GM19035 (cell line): ENCODE measurements around the gene UCP2.
A peak's percentile ranks its signal among the peaks of the same experiment; 100 is the strongest.

Source experiments
- ATAC-seq: cut with Tn5 transposase; IDR thresholded peaks from one replicate; pipeline ENCODE4 v1.9.1; 2021; ENCODE audit not compliant: unreplicated experiment

UCP2 gene, protein sequence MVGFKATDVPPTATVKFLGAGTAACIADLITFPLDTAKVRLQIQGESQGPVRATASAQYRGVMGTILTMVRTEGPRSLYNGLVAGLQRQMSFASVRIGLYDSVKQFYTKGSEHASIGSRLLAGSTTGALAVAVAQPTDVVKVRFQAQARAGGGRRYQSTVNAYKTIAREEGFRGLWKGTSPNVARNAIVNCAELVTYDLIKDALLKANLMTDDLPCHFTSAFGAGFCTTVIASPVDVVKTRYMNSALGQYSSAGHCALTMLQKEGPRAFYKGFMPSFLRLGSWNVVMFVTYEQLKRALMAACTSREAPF

GRCh38 chr11:73982595-73982989 lies at the start of gene UCP2:
TSS of gene UCP2 (minus strand) at chr11:73982843. CDS start at chr11:73978378, 4,465 bp downstream.
- peak; percentile 57 for ATAC-seq

GRCh38 chr11:74030723-74031676 lies 48.4 kb upstream of the UCP2 start:
- ATAC-seq: no peak

DNA sequence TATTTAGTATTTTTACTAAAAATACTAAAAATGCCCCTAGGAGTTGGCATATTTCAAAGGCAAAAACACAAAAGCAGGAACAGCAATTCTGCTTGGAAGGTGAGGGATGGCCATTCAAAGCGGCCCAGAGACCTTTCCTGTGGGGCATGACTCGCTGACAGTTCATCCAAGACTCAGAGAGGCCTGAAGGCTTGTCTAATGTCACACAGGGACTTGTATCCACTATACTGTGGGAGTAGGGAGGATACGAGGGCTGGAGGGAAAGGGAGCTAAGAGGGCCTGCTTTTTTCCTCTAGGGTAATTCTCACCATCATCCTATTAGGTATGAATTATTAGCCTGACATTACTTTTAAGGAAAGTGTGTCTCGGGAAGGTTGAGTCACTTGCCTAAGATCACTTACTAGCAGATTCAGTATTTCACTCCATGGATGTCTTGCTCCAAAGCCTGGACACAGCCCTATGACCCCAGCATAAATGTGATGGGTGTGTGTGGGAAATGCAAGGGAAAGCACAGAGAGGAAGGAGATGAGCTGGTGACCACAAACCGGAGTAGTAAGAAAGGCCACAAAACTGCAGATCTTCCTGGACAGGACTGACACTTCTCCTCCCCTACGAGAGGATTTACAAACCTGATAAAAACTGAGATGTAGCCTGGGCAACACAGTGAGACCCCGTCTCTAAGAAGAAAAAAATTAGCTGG lies 43.0 kb upstream of the UCP2 start:
- no peak for ATAC-seq

- no peak for ATAC-seq
Observed at GRCh38 chr11:74024261-74025029, 41.8 kb upstream of the UCP2 start.

- no peak for ATAC-seq
Observed at GRCh38 chr11:74023276-74023675, 40.6 kb upstream of the UCP2 start.

GRCh38 chr11:74022546-74022945 lies 39.9 kb upstream of the UCP2 start:
- no peak for ATAC-seq

- no peak for ATAC-seq
Observed at GRCh38 chr11:74021998-74022397, 39.4 kb upstream of the UCP2 start.

DNA sequence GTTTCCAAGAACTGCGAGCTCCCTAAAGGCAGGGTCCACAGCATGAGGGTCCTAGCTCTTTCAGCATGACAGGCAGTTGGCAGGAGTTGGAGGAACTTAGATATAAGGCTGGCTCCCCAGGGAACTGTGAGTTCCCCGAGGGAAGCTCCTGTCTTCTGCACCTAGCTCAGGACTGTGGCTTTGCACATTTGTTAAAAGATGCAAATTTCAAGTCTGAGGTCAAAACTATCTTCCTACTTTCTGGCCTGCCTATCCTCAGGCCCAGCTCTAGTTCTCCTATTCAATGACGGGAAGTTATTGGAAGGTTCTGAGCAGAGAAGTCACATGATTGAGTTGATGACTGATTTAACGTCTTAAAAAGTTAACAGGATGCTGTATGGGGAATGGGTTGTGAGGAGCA lies 37.9 kb upstream of the UCP2 start:
- no peak for ATAC-seq

DNA sequence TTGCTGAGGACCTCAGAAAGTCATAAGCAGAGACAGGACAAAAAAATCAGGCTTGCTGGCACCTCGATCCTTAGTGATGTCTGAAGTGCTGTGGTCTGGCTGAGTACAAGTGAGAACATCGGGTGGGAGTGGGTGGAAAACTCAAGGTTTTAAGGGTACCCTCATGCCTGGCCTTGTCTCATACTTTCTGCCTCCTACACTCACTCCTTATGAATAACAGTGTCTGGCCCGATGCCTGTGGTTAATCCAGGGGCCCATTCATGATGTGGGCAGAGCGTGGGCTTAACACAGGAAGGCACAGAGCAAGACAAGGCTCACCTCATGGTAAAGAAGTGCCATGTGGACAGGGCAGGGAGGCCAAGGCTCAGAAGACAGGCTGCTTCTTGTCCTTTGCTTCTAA lies 37.2 kb upstream of the UCP2 start:
- ATAC-seq: no peak

- ATAC-seq: no peak
Observed at GRCh38 chr11:74019104-74019738, 36.6 kb upstream of the UCP2 start.

DNA sequence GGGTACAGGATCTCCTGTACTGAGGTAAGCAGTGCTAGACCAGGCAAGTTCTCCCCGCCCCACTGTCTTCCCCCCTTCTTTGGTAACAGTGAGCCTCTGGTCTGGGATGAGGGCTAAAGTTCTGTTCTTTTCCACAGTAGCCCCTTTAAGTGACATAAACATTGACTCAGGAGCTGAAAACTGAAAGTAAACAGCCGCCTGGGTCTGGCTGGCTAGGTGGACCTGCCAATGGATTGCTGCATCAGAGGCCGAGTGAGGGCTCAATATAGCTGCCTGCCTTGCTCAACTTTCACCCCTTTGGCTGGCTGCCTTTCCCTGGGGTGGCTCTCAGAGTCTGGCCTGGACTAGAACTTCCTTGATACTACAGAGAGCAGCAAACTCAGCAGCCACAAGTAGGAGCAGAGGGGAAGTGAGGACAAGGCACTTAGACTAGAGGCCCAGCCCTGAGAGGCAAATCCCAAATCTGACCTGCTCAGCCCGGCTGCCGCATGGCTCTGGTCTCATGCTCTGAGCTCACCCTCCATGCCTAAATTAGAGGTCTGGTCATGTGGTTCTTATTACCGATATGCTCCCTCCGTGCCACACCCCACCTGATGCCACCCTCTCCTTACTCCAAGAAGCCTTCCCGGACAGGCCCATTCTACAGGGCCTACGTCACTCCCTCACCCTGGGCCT lies 35.8 kb upstream of the UCP2 start:
- no peak for ATAC-seq

GRCh38 chr11:74017631-74018030 lies 35.0 kb upstream of the UCP2 start:
- no peak for ATAC-seq

- no peak for ATAC-seq
Observed at GRCh38 chr11:74015919-74016684, 33.5 kb upstream of the UCP2 start.

GRCh38 chr11:74014880-74015279 lies 32.2 kb upstream of the UCP2 start:
- no peak for ATAC-seq

- no peak for ATAC-seq
Observed at GRCh38 chr11:74013141-74013540, 30.5 kb upstream of the UCP2 start.

GRCh38 chr11:74012074-74012809 lies 29.6 kb upstream of the UCP2 start:
- no peak for ATAC-seq

GRCh38 chr11:74011360-74012073 lies 28.9 kb upstream of the UCP2 start:
- peak; percentile 80 for ATAC-seq
